ENCODE measurements around the gene COL1A2.

GRCh38 chr7:94439893-94440381 is 45.2 kb downstream of the COL1A2 start:
- TF ChIP-seq EP300 (IDR thresholded peaks at IDR 0.05; ENCODE audit: borderline replicate concordance) (no peak), CREB1 (IDR thresholded peaks at IDR 0.05; ENCODE audit: low read depth) (no peak), REST (IDR thresholded peaks at IDR 0.05; ENCODE audit: low read depth) (no peak), FOXM1 (IDR thresholded peaks at IDR 0.05; ENCODE audit: borderline replicate concordance, low read depth) (no peak)
